HepG2 (cell line): ENCODE measurements around the gene INSR. TPM values are rescaled to one million over a fixed set of nuclear protein-coding genes. Genes with fewer than 3 reads are reported as not detected.

Experiments used
- ATF1 ChIP-seq: IDR thresholded peaks from 2 replicates; pipeline ENCODE4 v1.6.1; 2016; ENCODE audit warnings: mild to moderate bottlenecking, control low read depth
- FOXK1 ChIP-seq: sonication (generic); formaldehyde crosslinking; IDR thresholded peaks from 2 replicates; pipeline ENCODE4 v1.4.0; 2020; ENCODE audit warnings: low read depth, missing genetic modification reagents, borderline replicate concordance
- JUN ChIP-seq: sonication (generic); formaldehyde crosslinking; IDR thresholded peaks from 2 replicates; pipeline ENCODE4 v1.4.0; 2020; ENCODE audit warnings: mild to moderate bottlenecking, missing genetic modification reagents
- KLF11 ChIP-seq: IDR thresholded peaks from 2 replicates; pipeline ENCODE4 v1.6.1; 2016; ENCODE audit warnings: missing compliant biosample characterization
- MAFF ChIP-seq: IDR thresholded peaks from 2 replicates; pipeline ENCODE4 v1.6.1; 2011; ENCODE audit warnings: low read depth, low read length, improper control_type of control experiment
- NR2F6 ChIP-seq, 2 experiments: IDR thresholded peaks; 2 replicates each; pipeline ENCODE4 v1.6.1; 2016; ENCODE audit warnings: antibody characterized with exemption in 1 of 2, mild to moderate bottlenecking in 1 of 2
- SSRP1 ChIP-seq: IDR thresholded peaks from 2 replicates; pipeline ENCODE4 v1.6.1; 2016; ENCODE audit warnings: control low read depth
- ZFP36L1 ChIP-seq: sonication (generic); formaldehyde crosslinking; IDR thresholded peaks from 2 replicates; pipeline ENCODE4 v1.8.0; 2022; ENCODE audit warnings: mild to moderate bottlenecking, missing genetic modification reagents, moderate library complexity
- ZKSCAN5 ChIP-seq: sonication (generic); formaldehyde crosslinking; IDR thresholded peaks from 2 replicates; pipeline ENCODE4 v1.5.1; 2020; ENCODE audit warnings: mild to moderate bottlenecking, missing genetic modification reagents
- ZNF772 ChIP-seq: sonication (generic); formaldehyde crosslinking; IDR thresholded peaks from 2 replicates; pipeline ENCODE4 v1.5.0; 2020; ENCODE audit warnings: mild to moderate bottlenecking, missing genetic modification reagents
- ZNF773 ChIP-seq: sonication (generic); formaldehyde crosslinking; IDR thresholded peaks from 2 replicates; pipeline ENCODE4 v1.4.0; 2020; ENCODE audit warnings: missing genetic modification reagents, borderline replicate concordance
- polyA plus RNA-seq, 8 experiments: library from polyadenylated mRNA; depleted of rRNA in 3 of 8; stranded (reverse) in 7 of 8; unstranded in 1 of 8; fragments of >200 nt; fragmentation: Illumina TruSeq in 4 of 8; extraction: Trizol in 4 of 8; gene quantifications; 2 replicates each; pipeline versions ENCODE4 v1.2.1 to v1.2.3, GENCODE V29; 2011 to 2016; ENCODE audit warnings: low read depth in 4 of 8, missing spikeins in 1 of 8, mixed read lengths in 1 of 8; ENCODE audit not compliant: insufficient read depth in 1 of 8
- total RNA-seq, 5 experiments: library from RNA; depleted of rRNA; stranded (reverse); fragments of >200 nt; fragmentation: Illumina TruSeq; extraction: Trizol; gene quantifications; 2 replicates each; pipeline ENCODE4 v1.2.3, GENCODE V29; 2016; ENCODE audit warnings: low read depth in 1 of 5
- TF ChIP-seq, protein P1 (sequence below), 2 experiments: sonication (generic) in 1 of 2; formaldehyde crosslinking in 1 of 2; IDR thresholded peaks; 2 replicates each; pipeline versions ENCODE4 v1.5.1 to v1.6.1; 2011 to 2020; ENCODE audit warnings: borderline replicate concordance in 1 of 2, low read depth in 1 of 2, low read length in 1 of 2, mild to moderate bottlenecking in 1 of 2, missing genetic modification reagents in 1 of 2, moderate library complexity in 1 of 2
- TF ChIP-seq, protein P2 (sequence below): IDR thresholded peaks from 2 replicates; pipeline ENCODE4 v1.6.1; 2016; ENCODE audit warnings: mild to moderate bottlenecking
- TF ChIP-seq, protein P3 (sequence below): sonication (generic); formaldehyde crosslinking; IDR thresholded peaks from 2 replicates; pipeline ENCODE4 v1.8.1; 2023; ENCODE audit warnings: mild to moderate bottlenecking, missing genetic modification reagents
- TF ChIP-seq, protein P4 (sequence below): sonication (generic); formaldehyde crosslinking; IDR thresholded peaks from 2 replicates; pipeline ENCODE4 v1.4.0; 2020; ENCODE audit warnings: missing genetic modification reagents
- TF ChIP-seq, protein P5 (sequence below): sonication (generic); formaldehyde crosslinking; IDR thresholded peaks from 2 replicates; pipeline ENCODE4 v1.8.0; 2022; ENCODE audit warnings: missing genetic modification reagents, mild to moderate bottlenecking, borderline replicate concordance
- TF ChIP-seq, protein P6 (sequence below): IDR thresholded peaks from 2 replicates; pipeline ENCODE4 v1.6.1; 2016
- TF ChIP-seq, protein P7 (sequence below): sonication (generic); formaldehyde crosslinking; IDR thresholded peaks from 2 replicates; pipeline ENCODE4 v1.8.1; 2023; ENCODE audit warnings: missing genetic modification reagents, mild to moderate bottlenecking, borderline replicate concordance

The INSR gene
- total and polyA plus RNA-seq, 2 of the 13 experiments (the other 11 are each of a cell fraction or from before 2014, with no cell fraction given): 24.2 to 29.8 TPM

DNA sequence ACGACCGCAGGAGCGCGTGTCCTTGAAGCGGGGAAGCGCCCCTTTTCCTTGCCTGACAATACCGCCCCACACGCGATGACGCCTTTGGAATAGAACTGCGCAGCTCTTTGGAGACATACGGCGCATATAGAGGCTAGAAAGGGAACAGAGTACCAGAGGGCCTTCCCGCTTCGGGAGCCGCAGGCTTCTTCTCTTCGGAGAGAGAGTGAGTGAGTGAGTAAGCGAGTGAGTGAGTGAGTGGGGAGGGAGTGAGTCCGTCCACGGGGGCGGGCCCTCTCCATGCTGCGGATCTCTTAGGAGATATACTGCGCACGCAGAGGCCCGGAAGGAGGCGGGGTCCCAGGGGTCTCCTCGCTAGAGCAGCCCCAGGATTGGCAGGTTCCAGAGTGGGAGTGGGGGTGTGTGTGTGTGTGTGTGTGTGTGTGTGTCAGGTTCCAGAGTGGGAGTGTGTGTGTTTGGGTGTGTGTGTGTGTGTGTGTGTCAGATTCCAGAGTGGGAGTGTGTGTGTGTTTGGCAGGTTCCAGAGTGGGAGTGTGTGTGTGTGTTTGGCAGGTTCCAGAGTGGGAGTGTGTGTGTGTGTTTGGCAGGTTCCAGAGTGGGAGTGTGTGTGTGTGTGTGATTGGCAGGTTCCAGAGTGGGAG lies 97.0 kb downstream of the INSR start (continued):
- TF ChIP-seq ATF1 (peak; percentile 63; the same call in 1 of the 2 replicates), SSRP1 (CRISPR knock-in tag) (no peak), ZNF773 (CRISPR knock-in tag) (0 out of 2 replicates have a peak, but pooled peaks have one; percentile 53), MAFF (no peak), ZNF772 (0 out of 2 replicates have a peak, but pooled peaks have one; percentile 28), FOXK1 (CRISPR knock-in tag) (no peak), ZKSCAN5 (CRISPR knock-in tag) (no peak), NR2F6 (IDR thresholded peaks at IDR 0.05) (no peak; the same call in 1 of the 2 replicates), NR2F6 (CRISPR knock-in tag; IDR thresholded peaks at IDR 0.05) (no peak), KLF11 (CRISPR knock-in tag) (no peak), JUN (CRISPR knock-in tag) (no peak), ZFP36L1 (CRISPR knock-in tag) (no peak)
- TF ChIP-seq, protein P1, sequence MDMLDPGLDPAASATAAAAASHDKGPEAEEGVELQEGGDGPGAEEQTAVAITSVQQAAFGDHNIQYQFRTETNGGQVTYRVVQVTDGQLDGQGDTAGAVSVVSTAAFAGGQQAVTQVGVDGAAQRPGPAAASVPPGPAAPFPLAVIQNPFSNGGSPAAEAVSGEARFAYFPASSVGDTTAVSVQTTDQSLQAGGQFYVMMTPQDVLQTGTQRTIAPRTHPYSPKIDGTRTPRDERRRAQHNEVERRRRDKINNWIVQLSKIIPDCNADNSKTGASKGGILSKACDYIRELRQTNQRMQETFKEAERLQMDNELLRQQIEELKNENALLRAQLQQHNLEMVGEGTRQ (IDR thresholded peaks at IDR 0.05; ENCODE audit: low read depth, low read length): no peak
- TF ChIP-seq, protein P1 (CRISPR knock-in tag; IDR thresholded peaks at IDR 0.05; ENCODE audit: borderline replicate concordance): no peak
- TF ChIP-seq, protein P2, sequence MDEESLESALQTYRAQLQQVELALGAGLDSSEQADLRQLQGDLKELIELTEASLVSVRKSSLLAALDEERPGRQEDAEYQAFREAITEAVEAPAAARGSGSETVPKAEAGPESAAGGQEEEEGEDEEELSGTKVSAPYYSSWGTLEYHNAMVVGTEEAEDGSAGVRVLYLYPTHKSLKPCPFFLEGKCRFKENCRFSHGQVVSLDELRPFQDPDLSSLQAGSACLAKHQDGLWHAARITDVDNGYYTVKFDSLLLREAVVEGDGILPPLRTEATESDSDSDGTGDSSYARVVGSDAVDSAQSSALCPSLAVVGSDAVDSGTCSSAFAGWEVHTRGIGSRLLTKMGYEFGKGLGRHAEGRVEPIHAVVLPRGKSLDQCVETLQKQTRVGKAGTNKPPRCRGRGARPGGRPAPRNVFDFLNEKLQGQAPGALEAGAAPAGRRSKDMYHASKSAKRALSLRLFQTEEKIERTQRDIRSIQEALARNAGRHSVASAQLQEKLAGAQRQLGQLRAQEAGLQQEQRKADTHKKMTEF (CRISPR knock-in tag): no peak; the same call in 1 of the 2 replicates
- TF ChIP-seq, protein P3, sequence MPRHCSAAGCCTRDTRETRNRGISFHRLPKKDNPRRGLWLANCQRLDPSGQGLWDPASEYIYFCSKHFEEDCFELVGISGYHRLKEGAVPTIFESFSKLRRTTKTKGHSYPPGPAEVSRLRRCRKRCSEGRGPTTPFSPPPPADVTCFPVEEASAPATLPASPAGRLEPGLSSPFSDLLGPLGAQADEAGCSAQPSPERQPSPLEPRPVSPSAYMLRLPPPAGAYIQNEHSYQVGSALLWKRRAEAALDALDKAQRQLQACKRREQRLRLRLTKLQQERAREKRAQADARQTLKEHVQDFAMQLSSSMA (CRISPR knock-in tag): no peak
- TF ChIP-seq, protein P4, sequence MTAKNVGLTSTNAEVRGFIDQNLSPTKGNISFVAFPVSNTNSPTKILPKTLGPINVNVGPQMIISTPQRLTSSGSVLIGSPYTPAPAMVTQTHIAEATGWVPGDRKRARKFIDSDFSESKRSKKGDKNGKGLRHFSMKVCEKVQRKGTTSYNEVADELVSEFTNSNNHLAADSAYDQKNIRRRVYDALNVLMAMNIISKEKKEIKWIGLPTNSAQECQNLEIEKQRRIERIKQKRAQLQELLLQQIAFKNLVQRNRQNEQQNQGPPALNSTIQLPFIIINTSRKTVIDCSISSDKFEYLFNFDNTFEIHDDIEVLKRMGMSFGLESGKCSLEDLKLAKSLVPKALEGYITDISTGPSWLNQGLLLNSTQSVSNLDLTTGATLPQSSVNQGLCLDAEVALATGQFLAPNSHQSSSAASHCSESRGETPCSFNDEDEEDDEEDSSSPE: no peak; the same call in 1 of the 2 replicates
- TF ChIP-seq, protein P5, sequence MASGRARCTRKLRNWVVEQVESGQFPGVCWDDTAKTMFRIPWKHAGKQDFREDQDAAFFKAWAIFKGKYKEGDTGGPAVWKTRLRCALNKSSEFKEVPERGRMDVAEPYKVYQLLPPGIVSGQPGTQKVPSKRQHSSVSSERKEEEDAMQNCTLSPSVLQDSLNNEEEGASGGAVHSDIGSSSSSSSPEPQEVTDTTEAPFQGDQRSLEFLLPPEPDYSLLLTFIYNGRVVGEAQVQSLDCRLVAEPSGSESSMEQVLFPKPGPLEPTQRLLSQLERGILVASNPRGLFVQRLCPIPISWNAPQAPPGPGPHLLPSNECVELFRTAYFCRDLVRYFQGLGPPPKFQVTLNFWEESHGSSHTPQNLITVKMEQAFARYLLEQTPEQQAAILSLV (CRISPR knock-in tag): no peak
- TF ChIP-seq, protein P6, sequence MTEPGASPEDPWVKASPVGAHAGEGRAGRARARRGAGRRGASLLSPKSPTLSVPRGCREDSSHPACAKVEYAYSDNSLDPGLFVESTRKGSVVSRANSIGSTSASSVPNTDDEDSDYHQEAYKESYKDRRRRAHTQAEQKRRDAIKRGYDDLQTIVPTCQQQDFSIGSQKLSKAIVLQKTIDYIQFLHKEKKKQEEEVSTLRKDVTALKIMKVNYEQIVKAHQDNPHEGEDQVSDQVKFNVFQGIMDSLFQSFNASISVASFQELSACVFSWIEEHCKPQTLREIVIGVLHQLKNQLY (CRISPR knock-in tag): no peak
- TF ChIP-seq, protein P7, sequence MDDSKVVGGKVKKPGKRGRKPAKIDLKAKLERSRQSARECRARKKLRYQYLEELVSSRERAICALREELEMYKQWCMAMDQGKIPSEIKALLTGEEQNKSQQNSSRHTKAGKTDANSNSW (CRISPR knock-in tag): no peak
